Measurements from ENCODE around the gene FAR2.

The FAR2 gene

DNA sequence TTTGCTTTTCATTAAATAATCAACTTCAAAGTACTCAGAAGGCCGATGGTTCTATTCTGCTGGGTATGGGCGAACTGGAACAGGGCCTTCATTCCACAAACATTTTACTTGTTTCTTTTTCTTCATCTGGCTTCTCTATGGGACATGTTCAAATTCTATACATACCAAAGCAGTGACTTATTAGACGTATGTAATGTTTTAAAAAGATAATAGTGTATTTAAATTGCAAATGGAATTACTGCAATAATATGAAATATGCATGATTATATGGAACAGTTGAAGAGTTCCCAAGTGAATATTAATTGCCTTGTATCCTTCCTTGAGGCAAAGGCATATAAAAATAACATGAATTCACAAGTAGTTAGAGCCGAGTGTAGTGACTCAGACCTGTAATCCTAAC, 75.5 kb downstream of the FAR2 start:
- Mint-ChIP-seq H3K4me3 (no peak overlapping the region), H3K9me3 (no peaks in the 10 kb centered on the region), H3K4me1 (ENCODE audit: low read depth) (no peaks in the 10 kb centered on the region), H3K27me3 (ENCODE audit: low read depth) (peaks cover 6% of the 10 kb centered on the region), H3K27ac (no peak overlapping the region), H3K36me3 (ENCODE audit: low read depth) (no peaks in the 10 kb centered on the region)
- no peak for DNase-seq (ENCODE audit: low spot score)

GRCh38 chr12:29225834-29226233, 76.8 kb downstream of the FAR2 start:
- Mint-ChIP-seq H3K36me3 (ENCODE audit: low read depth) (no peaks in the 10 kb centered on the region), H3K27ac (no peak overlapping the region), H3K4me3 (no peak overlapping the region), H3K4me1 (ENCODE audit: low read depth) (no peaks in the 10 kb centered on the region), H3K9me3 (no peaks in the 10 kb centered on the region), H3K27me3 (ENCODE audit: low read depth) (peaks cover 6% of the 10 kb centered on the region)
- no peak for DNase-seq (ENCODE audit: low spot score)

- Mint-ChIP-seq H3K9me3 (no peaks in the 10 kb centered on the region), H3K27ac (no peak overlapping the region), H3K36me3 (ENCODE audit: low read depth) (no peaks in the 10 kb centered on the region), H3K4me3 (no peak overlapping the region), H3K4me1 (ENCODE audit: low read depth) (no peaks in the 10 kb centered on the region), H3K27me3 (ENCODE audit: low read depth) (peaks cover 6% of the 10 kb centered on the region)
- DNase-seq (ENCODE audit: low spot score) = no peak
Observed at GRCh38 chr12:29226616-29227015, 77.5 kb downstream of the FAR2 start.

- Mint-ChIP-seq H3K9me3 (no peaks in the 10 kb centered on the region), H3K4me1 (ENCODE audit: low read depth) (no peaks in the 10 kb centered on the region), H3K27me3 (ENCODE audit: low read depth) (peaks cover 6% of the 10 kb centered on the region), H3K36me3 (ENCODE audit: low read depth) (no peaks in the 10 kb centered on the region), H3K4me3 (no peak overlapping the region), H3K27ac (no peak overlapping the region)
- no peak for DNase-seq (ENCODE audit: low spot score)
Observed at GRCh38 chr12:29228474-29229157, 79.5 kb downstream of the FAR2 start.

DNA sequence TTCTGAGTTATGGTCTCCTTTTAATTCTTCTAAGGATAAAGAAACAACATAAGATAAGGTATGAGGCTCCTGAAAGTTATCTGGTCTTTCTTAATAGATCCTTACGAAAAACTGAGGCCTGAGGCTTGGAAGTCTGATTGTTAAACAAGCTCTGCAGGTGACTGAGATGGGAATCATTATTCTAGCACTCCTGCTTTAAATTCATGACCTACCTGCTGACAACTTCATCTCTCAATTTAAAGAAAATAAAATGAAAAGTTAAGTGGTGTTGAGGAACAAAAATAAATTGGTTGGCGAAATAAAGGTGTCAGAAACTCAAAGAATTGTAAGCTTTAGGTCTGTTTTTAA, 80.1 kb downstream of the FAR2 start:
- Mint-ChIP-seq H3K27me3 (ENCODE audit: low read depth) (peaks cover 1% of the 10 kb centered on the region), H3K36me3 (ENCODE audit: low read depth) (no peaks in the 10 kb centered on the region), H3K9me3 (no peaks in the 10 kb centered on the region), H3K4me3 (no peak overlapping the region), H3K27ac (no peak overlapping the region), H3K4me1 (ENCODE audit: low read depth) (no peaks in the 10 kb centered on the region)
- no peak for DNase-seq (ENCODE audit: low spot score)

- no peak overlapping the region for H3K27ac Mint-ChIP-seq
- H3K36me3 Mint-ChIP-seq (ENCODE audit: low read depth) = no peaks in the 10 kb centered on the region
- H3K27me3 Mint-ChIP-seq (ENCODE audit: low read depth) = no peaks in the 10 kb centered on the region
- no peak for DNase-seq (ENCODE audit: low spot score)
- H3K4me3 Mint-ChIP-seq = no peak overlapping the region
- no peaks in the 10 kb centered on the region for H3K4me1 Mint-ChIP-seq (ENCODE audit: low read depth)
- no peaks in the 10 kb centered on the region for H3K9me3 Mint-ChIP-seq
Observed at GRCh38 chr12:29229937-29230336, 80.9 kb downstream of the FAR2 start.

GRCh38 chr12:29230800-29231560, 81.9 kb downstream of the FAR2 start:
- Mint-ChIP-seq H3K4me1 (ENCODE audit: low read depth) (no peaks in the 10 kb centered on the region), H3K9me3 (no peaks in the 10 kb centered on the region), H3K36me3 (ENCODE audit: low read depth) (no peaks in the 10 kb centered on the region), H3K4me3 (no peak overlapping the region), H3K27ac (no peak overlapping the region), H3K27me3 (ENCODE audit: low read depth) (no peaks in the 10 kb centered on the region)
- no peak for DNase-seq (ENCODE audit: low spot score)

- no peaks in the 10 kb centered on the region for H3K4me1 Mint-ChIP-seq (ENCODE audit: low read depth)
- no peaks in the 10 kb centered on the region for H3K27me3 Mint-ChIP-seq (ENCODE audit: low read depth)
- no peak overlapping the region for H3K27ac Mint-ChIP-seq
- DNase-seq (ENCODE audit: low spot score) = no peak
- H3K36me3 Mint-ChIP-seq (ENCODE audit: low read depth) = no peaks in the 10 kb centered on the region
- no peaks in the 10 kb centered on the region for H3K9me3 Mint-ChIP-seq
- no peak overlapping the region for H3K4me3 Mint-ChIP-seq
Observed at GRCh38 chr12:29232086-29232485, 83.0 kb downstream of the FAR2 start.

GRCh38 chr12:29234552-29234951, 85.5 kb downstream of the FAR2 start:
- no peak for DNase-seq (ENCODE audit: low spot score)
- Mint-ChIP-seq H3K27me3 (ENCODE audit: low read depth) (no peaks in the 10 kb centered on the region), H3K9me3 (no peaks in the 10 kb centered on the region), H3K4me1 (ENCODE audit: low read depth) (no peaks in the 10 kb centered on the region), H3K27ac (no peak overlapping the region), H3K4me3 (no peak overlapping the region), H3K36me3 (ENCODE audit: low read depth) (no peaks in the 10 kb centered on the region)

DNA sequence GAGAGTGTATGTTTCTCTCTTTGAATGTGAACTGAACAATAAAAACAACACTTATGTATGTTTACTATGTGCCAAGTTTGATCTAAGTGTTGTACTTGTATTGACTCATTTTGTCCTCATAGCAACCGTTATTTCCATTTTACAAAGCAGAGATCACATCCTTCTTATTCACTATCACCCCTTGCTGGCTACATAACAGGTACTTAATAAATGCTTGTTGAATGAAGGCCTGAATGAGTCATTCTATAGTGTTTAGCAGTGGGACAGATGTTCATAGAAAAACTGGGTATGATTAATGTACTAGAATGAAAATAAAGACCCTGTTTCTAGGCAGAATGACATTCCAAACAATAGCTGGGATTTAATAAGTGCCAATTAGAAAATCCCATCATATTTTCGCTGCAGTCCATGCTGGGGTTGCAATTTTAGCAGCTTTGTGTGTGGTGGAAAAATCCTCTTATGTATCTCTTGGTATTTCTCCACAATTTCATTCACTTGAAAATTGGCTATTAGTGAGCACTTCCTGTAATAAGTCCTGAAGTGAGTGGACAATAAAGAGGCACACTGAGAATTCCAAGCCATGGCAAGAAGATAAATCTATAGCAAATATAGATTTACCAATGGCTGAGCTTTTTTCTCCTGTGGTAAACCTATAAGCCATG, 86.0 kb downstream of the FAR2 start:
- Mint-ChIP-seq H3K9me3 (no peaks in the 10 kb centered on the region), H3K4me1 (ENCODE audit: low read depth) (no peaks in the 10 kb centered on the region), H3K27ac (no peak overlapping the region), H3K4me3 (no peak overlapping the region), H3K36me3 (ENCODE audit: low read depth) (no peaks in the 10 kb centered on the region), H3K27me3 (ENCODE audit: low read depth) (no peaks in the 10 kb centered on the region)
- no peak for DNase-seq (ENCODE audit: low spot score)

DNA sequence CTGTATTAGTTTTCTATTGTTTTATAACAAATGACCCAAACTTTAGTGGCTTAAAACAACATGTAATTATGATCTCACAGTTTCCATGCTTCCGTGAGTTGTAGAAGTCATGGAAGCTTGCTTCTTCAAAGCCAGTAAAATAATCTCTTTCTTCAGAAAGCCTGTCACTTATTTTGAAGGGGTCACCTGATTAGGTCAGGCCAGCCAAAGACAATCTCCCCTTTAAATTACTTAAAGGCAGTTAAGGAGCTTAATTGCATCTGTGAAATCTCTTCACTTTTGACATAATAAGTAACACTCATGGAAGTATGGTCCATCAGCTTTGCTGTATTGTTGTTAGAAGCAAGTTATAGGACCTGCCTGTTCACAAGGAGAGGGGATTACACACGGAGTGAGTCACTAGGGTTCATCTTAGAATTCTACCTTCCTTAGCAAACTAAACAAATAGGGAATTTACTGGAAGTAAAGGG, 89.8 kb downstream of the FAR2 start:
- Mint-ChIP-seq H3K27me3 (ENCODE audit: low read depth) (no peaks in the 10 kb centered on the region), H3K27ac (no peak overlapping the region), H3K36me3 (ENCODE audit: low read depth) (no peaks in the 10 kb centered on the region), H3K4me3 (no peak overlapping the region), H3K4me1 (ENCODE audit: low read depth) (peaks cover 19% of the 10 kb centered on the region), H3K9me3 (no peaks in the 10 kb centered on the region)
- DNase-seq (ENCODE audit: low spot score) = no peak

GRCh38 chr12:29239336-29239735, 90.3 kb downstream of the FAR2 start:
- Mint-ChIP-seq H3K4me1 (ENCODE audit: low read depth) (peaks cover 19% of the 10 kb centered on the region), H3K36me3 (ENCODE audit: low read depth) (no peaks in the 10 kb centered on the region), H3K9me3 (no peaks in the 10 kb centered on the region), H3K27me3 (ENCODE audit: low read depth) (no peaks in the 10 kb centered on the region), H3K4me3 (no peak overlapping the region), H3K27ac (no peak overlapping the region)
- DNase-seq (ENCODE audit: low spot score) = no peak

DNA sequence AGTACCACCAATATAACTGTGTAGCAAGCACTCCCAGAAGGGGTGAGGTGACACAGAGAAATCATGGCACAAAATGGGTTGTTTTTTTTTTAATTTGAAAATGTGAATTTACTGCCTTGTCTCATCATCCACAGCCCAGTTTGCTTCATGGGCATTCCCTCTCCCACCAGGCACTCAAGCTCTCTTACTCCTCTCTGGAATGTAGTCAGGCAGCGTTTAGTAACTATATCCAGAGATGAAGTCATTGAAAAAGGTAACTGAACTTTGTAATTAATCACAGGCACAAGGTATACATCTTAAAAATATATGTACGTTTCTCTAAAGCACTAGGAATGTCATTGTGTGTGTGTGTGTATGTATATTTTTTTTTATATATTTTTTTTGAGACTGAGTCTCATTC, 91.4 kb downstream of the FAR2 start:
- Mint-ChIP-seq H3K9me3 (no peaks in the 10 kb centered on the region), H3K27me3 (ENCODE audit: low read depth) (no peaks in the 10 kb centered on the region), H3K4me1 (ENCODE audit: low read depth) (peaks cover 19% of the 10 kb centered on the region), H3K36me3 (ENCODE audit: low read depth) (no peaks in the 10 kb centered on the region), H3K27ac (no peak overlapping the region), H3K4me3 (no peak overlapping the region)
- DNase-seq (ENCODE audit: low spot score) = no peak

DNA sequence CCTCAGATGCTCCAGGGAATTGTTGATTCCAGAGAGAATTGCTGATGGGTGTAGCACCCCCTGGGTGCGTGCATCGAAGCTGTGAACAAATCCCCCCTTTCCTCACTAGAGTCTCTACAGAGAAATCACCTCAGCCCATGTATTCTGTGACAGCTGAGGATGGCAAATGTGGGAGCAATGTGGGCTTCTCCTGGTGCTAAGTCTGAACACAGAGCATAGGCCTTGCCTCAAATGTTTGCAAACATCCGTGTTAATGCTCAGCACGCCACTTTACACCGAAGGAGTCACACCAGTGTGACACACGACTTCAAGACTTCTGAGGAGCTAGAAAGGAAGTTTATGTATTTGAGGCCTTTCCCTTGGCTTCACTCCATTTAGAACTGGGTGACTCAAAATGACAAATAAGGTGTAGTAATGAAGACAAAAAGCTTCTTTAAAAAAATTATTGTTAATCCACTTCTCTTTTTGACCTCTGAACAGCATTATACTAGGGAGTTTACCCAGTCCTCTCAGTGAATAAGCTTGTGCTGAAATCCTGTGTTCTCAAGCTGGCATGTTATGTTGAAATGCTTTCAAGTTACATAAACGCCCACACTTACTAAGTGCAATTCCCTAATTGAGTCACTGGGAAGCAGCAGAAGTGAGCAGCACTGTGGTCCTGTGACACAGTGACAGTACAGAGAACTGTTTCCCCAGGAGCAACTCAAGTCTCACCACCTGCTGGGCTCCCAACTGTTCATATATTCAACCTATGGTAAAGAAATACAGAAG, 92.9 kb downstream of the FAR2 start:
- Mint-ChIP-seq H3K4me3 (no peak overlapping the region), H3K4me1 (ENCODE audit: low read depth) (peaks cover 19% of the 10 kb centered on the region), H3K27me3 (ENCODE audit: low read depth) (no peaks in the 10 kb centered on the region), H3K27ac (no peak overlapping the region), H3K36me3 (ENCODE audit: low read depth) (no peaks in the 10 kb centered on the region), H3K9me3 (no peaks in the 10 kb centered on the region)
- peak; percentile 24 for DNase-seq (ENCODE audit: low spot score)
